Kidney epithelial cell (primary cell): ENCODE results near the gene ABCC10. TPM values are rescaled to one million over a fixed set of nuclear protein-coding genes. Genes with fewer than 3 reads are reported as not detected.
"Not testable (repeated sequence)": the region's sequence is repeated elsewhere in the genome, so short reads cannot be mapped to it uniquely, and the experiment has no call there.

Experiments
- DNase-seq: peaks from one replicate; pipeline ENCODE4 v3.0.0-alpha.2; 2010; ENCODE audit warnings: low read depth
- H3K27me3 ChIP-seq: 2 replicates; pipeline ENCODE4 v1.6.0; 2011; ENCODE audit warnings: low read length; ENCODE audit not compliant: control insufficient read depth, insufficient read depth
- H3K36me3 ChIP-seq: 2 replicates; pipeline ENCODE4 v1.5.1; 2011; ENCODE audit warnings: low read length; ENCODE audit not compliant: control insufficient read depth, insufficient read depth
- H3K4me3 ChIP-seq: 2 replicates; pipeline ENCODE4 v1.5.1; 2011; ENCODE audit warnings: low read depth, mild to moderate bottlenecking, control low read depth, low read length
- CTCF ChIP-seq: IDR thresholded peaks from 2 replicates; pipeline ENCODE4 v1.5.1; 2011; ENCODE audit warnings: mild to moderate bottlenecking, moderate library complexity, low read length, control low read depth, inconsistent platforms; ENCODE audit not compliant: insufficient read depth, poor library complexity, severe bottlenecking
- total RNA-seq: library from RNA; depleted of rRNA; stranded (reverse); fragments of >200 nt; gene quantifications from 2 replicates; pipeline ENCODE4 v1.2.3, GENCODE V29; 2015

ABCC10 gene
- total RNA-seq: 24.9 and 26.9 TPM in 2 replicates

GRCh38 chr6:43427406-43428111 lies at the start of gene ABCC10:
TSS of gene ABCC10 (plus strand) at chr6:43427541. CDS start at chr6:43427979, 438 bp downstream.
- Histone ChIP-seq H3K36me3 (no peaks in the 10 kb centered on the region), H3K27me3 (no peaks in the 10 kb centered on the region), H3K4me3 (peak within 1 kb of the TSS; percentile 85)
- peak; percentile 82 for DNase-seq
- peak; percentile 57 for TF ChIP-seq CTCF

- Histone ChIP-seq H3K27me3 (no peaks in the 10 kb centered on the region), H3K36me3 (no peaks in the 10 kb centered on the region), H3K4me3 (no peak overlapping the region)
- DNase-seq: no peak
- no peak for TF ChIP-seq CTCF
Measured at GRCh38 chr6:43377710-43378229, 49.6 kb upstream of the ABCC10 start.

- no peak overlapping the region for H3K4me3 ChIP-seq
- TF ChIP-seq CTCF: no peak
- H3K36me3 ChIP-seq: no peaks in the 10 kb centered on the region
- peak; percentile 50 for DNase-seq
- H3K27me3 ChIP-seq: no peaks in the 10 kb centered on the region
Measured at GRCh38 chr6:43378631-43379030, 48.7 kb upstream of the ABCC10 start.

- not testable (repeated sequence) for H3K27me3 ChIP-seq, H3K4me3 ChIP-seq, H3K36me3 ChIP-seq, DNase-seq
Measured at GRCh38 chr6:43380858-43381257, 46.5 kb upstream of the ABCC10 start.

- no peaks in the 10 kb centered on the region for H3K27me3 ChIP-seq
- no peak for DNase-seq
Measured at GRCh38 chr6:43383021-43383667, 44.2 kb upstream of the ABCC10 start.

More at GRCh38 chr6:43383021-43383667, 44.2 kb upstream of the ABCC10 start:
- H3K4me3 ChIP-seq: no peak overlapping the region
- TF ChIP-seq CTCF: no peak
- H3K36me3 ChIP-seq: no peaks in the 10 kb centered on the region
